Naive thymus-derived CD4-positive, alpha-beta T cell (primary cell): ENCODE results near the gene LTB4R. TPM values are rescaled to one million over a fixed set of nuclear protein-coding genes. Genes with fewer than 3 reads are reported as not detected.

ENCODE experiments used
- ATAC-seq: fragments of 150-1000 bp; cut with Tn5 transposase; 2 replicates; pipeline ENCODE4 v1.10.0; 2021; ENCODE audit warnings: mild to moderate bottlenecking, moderate library complexity
- CTCF ChIA-PET: fragments of 350-600 bp; sonication (Branson Sonifier 250); formaldehyde crosslinking; loops from one replicate; lab custom pipeline; 2021; ENCODE audit warnings: antibody characterized with exemption; lab: Charles Lee
- POLR2A ChIA-PET: fragments of 350-600 bp; sonication (Branson Sonifier 250); formaldehyde crosslinking; loops from one replicate; lab custom pipeline; 2021; ENCODE audit warnings: antibody characterized with exemption, inconsistent platforms; lab: Charles Lee
- DNase-seq, 9 donors: peaks; one replicate each; pipeline versions ENCODE4 v3.0.0 to v3.0.0-alpha.2; 2020 to 2022; ENCODE audit warnings: mixed read lengths in 1 of 9
- H3K27ac ChIP-seq: one replicate; pipeline ENCODE4 v1.7.0; 2013; ENCODE audit warnings: mild to moderate bottlenecking, low read depth, low read length, moderate library complexity
- H3K27me3 ChIP-seq, 2 donors: one replicate each; pipeline ENCODE4 v1.7.0; 2013; ENCODE audit warnings: low read length in 2 of 2, mild to moderate bottlenecking in 2 of 2, moderate library complexity in 2 of 2; ENCODE audit not compliant: control insufficient read depth in 2 of 2, insufficient read depth in 2 of 2
- H3K36me3 ChIP-seq, 3 experiments: 1 replicate in 2 of 3; 2 replicates in 1 of 3; pipeline ENCODE4 v1.7.0; 2013; ENCODE audit warnings: low read length in 3 of 3, mild to moderate bottlenecking in 3 of 3, moderate library complexity in 1 of 3; ENCODE audit not compliant: insufficient read depth in 3 of 3, control insufficient read depth in 2 of 3
- H3K4me1 ChIP-seq, 2 donors: one replicate each; pipeline ENCODE4 v1.7.0; 2013; ENCODE audit warnings: low read length in 2 of 2, mild to moderate bottlenecking in 2 of 2, moderate library complexity in 1 of 2; ENCODE audit not compliant: control insufficient read depth in 2 of 2, insufficient read depth in 2 of 2
- H3K4me3 ChIP-seq: 2 replicates; pipeline ENCODE4 v1.7.0; 2013; ENCODE audit warnings: mild to moderate bottlenecking, low read length
- H3K9me3 ChIP-seq, 3 experiments: 1 replicate in 2 of 3; 2 replicates in 1 of 3; pipeline ENCODE4 v1.7.0; 2013; ENCODE audit warnings: low read length in 3 of 3; ENCODE audit not compliant: control insufficient read depth in 2 of 3
- H3K27ac Mint-ChIP-seq, 9 donors: one replicate each; pipeline ENCODE4 v1.8.0; 2020 to 2022; ENCODE audit warnings: mixed read lengths in 9 of 9, mild to moderate bottlenecking in 8 of 9, moderate library complexity in 5 of 9, inconsistent platforms in 2 of 9
- H3K27me3 Mint-ChIP-seq, 5 donors: one replicate each; pipeline ENCODE4 v1.8.0; 2021 to 2022; ENCODE audit warnings: mixed read lengths in 5 of 5, mild to moderate bottlenecking in 1 of 5
- H3K36me3 Mint-ChIP-seq, 5 donors: one replicate each; pipeline ENCODE4 v1.8.0; 2020 to 2022; ENCODE audit warnings: mixed read lengths in 5 of 5, mild to moderate bottlenecking in 3 of 5, inconsistent platforms in 1 of 5
- H3K4me1 Mint-ChIP-seq, 7 donors: one replicate each; pipeline ENCODE4 v1.8.0; 2020 to 2022; ENCODE audit warnings: mixed read lengths in 7 of 7, mild to moderate bottlenecking in 3 of 7, inconsistent platforms in 1 of 7
- H3K4me3 Mint-ChIP-seq, 10 donors: one replicate each; pipeline ENCODE4 v1.8.0; 2020 to 2022; ENCODE audit warnings: mild to moderate bottlenecking in 10 of 10, mixed read lengths in 10 of 10, moderate library complexity in 6 of 10, inconsistent platforms in 2 of 10
- H3K9me3 Mint-ChIP-seq, 11 donors: one replicate each; pipeline ENCODE4 v1.8.0; 2020 to 2022; ENCODE audit warnings: mixed read lengths in 11 of 11, mild to moderate bottlenecking in 4 of 11, inconsistent platforms in 1 of 11, moderate library complexity in 1 of 11
- intact Hi-C, 2 donors: fragments of 100-400 bp; cut with micrococcal nuclease; formaldehyde crosslinking; loops; one replicate each; pipeline ENCODE4 v1.15.1; 2023
- polyA plus RNA-seq, 2 donors: library from polyadenylated mRNA; unstranded; fragments of 300-500 nt; fragmentation: Illumina TruSeq; gene quantifications; one replicate each; pipeline ENCODE4 v1.2.3, GENCODE V29; 2021
- total RNA-seq, 6 experiments: library from RNA in 5 of 6; stranded (reverse) in 5 of 6; gene quantifications; 1 replicate in 5 of 6; 2 replicates in 1 of 6; pipeline ENCODE4 v1.2.3 and lab custom pipeline; 2021 to 2026

The LTB4R gene, protein sequence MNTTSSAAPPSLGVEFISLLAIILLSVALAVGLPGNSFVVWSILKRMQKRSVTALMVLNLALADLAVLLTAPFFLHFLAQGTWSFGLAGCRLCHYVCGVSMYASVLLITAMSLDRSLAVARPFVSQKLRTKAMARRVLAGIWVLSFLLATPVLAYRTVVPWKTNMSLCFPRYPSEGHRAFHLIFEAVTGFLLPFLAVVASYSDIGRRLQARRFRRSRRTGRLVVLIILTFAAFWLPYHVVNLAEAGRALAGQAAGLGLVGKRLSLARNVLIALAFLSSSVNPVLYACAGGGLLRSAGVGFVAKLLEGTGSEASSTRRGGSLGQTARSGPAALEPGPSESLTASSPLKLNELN
- total RNA-seq: 10 to 100 TPM; 14.1 to 28.8 (median 26.3) TPM
- 1 to 10 TPM; 9.1 to 9.4 TPM for polyA plus RNA-seq
- total RNA-seq (lab: John Stamatoyannopoulos, UW): 32.0 reads per million, percentile 61 among the genes with 10 or more reads in this experiment

DNA sequence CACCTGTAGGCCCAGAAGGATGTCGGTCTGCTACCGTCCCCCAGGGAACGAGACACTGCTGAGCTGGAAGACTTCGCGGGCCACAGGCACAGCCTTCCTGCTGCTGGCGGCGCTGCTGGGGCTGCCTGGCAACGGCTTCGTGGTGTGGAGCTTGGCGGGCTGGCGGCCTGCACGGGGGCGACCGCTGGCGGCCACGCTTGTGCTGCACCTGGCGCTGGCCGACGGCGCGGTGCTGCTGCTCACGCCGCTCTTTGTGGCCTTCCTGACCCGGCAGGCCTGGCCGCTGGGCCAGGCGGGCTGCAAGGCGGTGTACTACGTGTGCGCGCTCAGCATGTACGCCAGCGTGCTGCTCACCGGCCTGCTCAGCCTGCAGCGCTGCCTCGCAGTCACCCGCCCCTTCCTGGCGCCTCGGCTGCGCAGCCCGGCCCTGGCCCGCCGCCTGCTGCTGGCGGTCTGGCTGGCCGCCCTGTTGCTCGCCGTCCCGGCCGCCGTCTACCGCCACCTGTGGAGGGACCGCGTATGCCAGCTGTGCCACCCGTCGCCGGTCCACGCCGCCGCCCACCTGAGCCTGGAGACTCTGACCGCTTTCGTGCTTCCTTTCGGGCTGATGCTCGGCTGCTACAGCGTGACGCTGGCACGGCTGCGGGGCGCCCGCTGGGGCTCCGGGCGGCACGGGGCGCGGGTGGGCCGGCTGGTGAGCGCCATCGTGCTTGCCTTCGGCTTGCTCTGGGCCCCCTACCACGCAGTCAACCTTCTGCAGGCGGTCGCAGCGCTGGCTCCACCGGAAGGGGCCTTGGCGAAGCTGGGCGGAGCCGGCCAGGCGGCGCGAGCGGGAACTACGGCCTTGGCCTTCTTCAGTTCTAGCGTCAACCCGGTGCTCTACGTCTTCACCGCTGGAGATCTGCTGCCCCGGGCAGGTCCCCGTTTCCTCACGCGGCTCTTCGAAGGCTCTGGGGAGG lies at the start of gene LTB4R:
TSS of gene LTB4R (plus strand) at position 857 of the 959 bp plus-strand sequence. CDS start 4,150 bp downstream, outside the sequence.
- H3K27me3 Mint-ChIP-seq: no peaks in the 10 kb centered on the region

GRCh38 chr14:24261969-24262327 lies 49.4 kb upstream of the LTB4R start:
- no peak overlapping the region for H3K27ac Mint-ChIP-seq
- ChIA-PET POLR2A (no interaction called here), CTCF (interaction anchor here (0.9 kb wide), 1 partner anchor 44 kb away, joined by 3 read pairs; no protein-coding TSS in a partner anchor)
- DNase-seq: no peak
- peaks cover 2 to 30% (median 12%) of the 10 kb centered on the region in 5 donors for H3K36me3 Mint-ChIP-seq
- no peak overlapping the region for H3K27ac ChIP-seq
- intact Hi-C loops: no loop called here
- H3K27me3 ChIP-seq: no peaks in the 10 kb centered on the region
- no peaks in the 10 kb centered on the region for H3K27me3 Mint-ChIP-seq
- H3K9me3 Mint-ChIP-seq: no peaks in the 10 kb centered on the region
- no peaks in the 10 kb centered on the region for H3K9me3 ChIP-seq
- no peak overlapping the region for H3K4me3 ChIP-seq
- no peaks in the 10 kb centered on the region for H3K4me1 ChIP-seq
- ATAC-seq: no peak
- H3K36me3 ChIP-seq: peaks cover 0 to 52% (median 0%) of the 10 kb centered on the region in 3 experiments
- H3K4me3 Mint-ChIP-seq: no peak overlapping the region
- peaks cover 0 to 3% (median 0%) of the 10 kb centered on the region in 7 donors for H3K4me1 Mint-ChIP-seq

More for the DNA sequence above, at the start of gene LTB4R:
- H3K4me1 Mint-ChIP-seq: peaks cover 58 to 79% (median 72%) of the 10 kb centered on the region in 7 donors
- ChIA-PET CTCF (interaction anchor here (0.6 to 5.8 kb wide), 9 partner anchors 12 to 120 kb away, joined by 3 to 47 read pairs (median 5); partner anchors contain the start of genes DHRS1, KHNYN, NOP9 and RABGGTA), POLR2A (interaction anchor here (0.8 to 8.8 kb wide), 17 partner anchors 11 to 196 kb away, joined by 3 to 79 read pairs (median 5); partner anchors contain the start of genes ADCY4, CBLN3, CHMP4A and DCAF11)
- Histone ChIP-seq H3K4me3 (peak within 1 kb of the TSS; percentile 50), H3K4me1 (peaks cover 60 to 65% of the 10 kb centered on the region in 2 donors), H3K27ac (peak within 1 kb of the TSS; percentile 76), H3K9me3 (no peaks in the 10 kb centered on the region), H3K27me3 (no peaks in the 10 kb centered on the region), H3K36me3 (peaks cover 5 to 19% (median 9%) of the 10 kb centered on the region in 3 experiments)
- H3K9me3 Mint-ChIP-seq: no peaks in the 10 kb centered on the region
- H3K27ac Mint-ChIP-seq: peak within 1 kb of the TSS; percentile 86 to 95 (median 89)
- H3K4me3 Mint-ChIP-seq: peak within 1 kb of the TSS; percentile 77 to 91 (median 85)
- DNase-seq: peak; percentile 61 to 79 (median 73)
- H3K36me3 Mint-ChIP-seq: peaks cover 4 to 34% (median 7%) of the 10 kb centered on the region in 5 donors
- peak; percentile 85 for ATAC-seq
- intact Hi-C loops: loop anchor here (1.0 to 5.0 kb wide), 5 partner anchors 21 to 120 kb away; partner anchors contain the start of genes RABGGTA (in 2 of the 2) and MDP1 (in 1 of the 2)

- H3K9me3 ChIP-seq: no peaks in the 10 kb centered on the region
- no peak within 1 kb of the TSS for H3K4me3 ChIP-seq
- intact Hi-C loops: no loop called here
- ChIA-PET POLR2A (interaction anchor here (0.6 to 1.5 kb wide), 2 partner anchors 20 to 32 kb away, joined by 3 to 4 read pairs; partner anchors contain the start of gene TINF2), CTCF (interaction anchor here (0.9 kb wide), 1 partner anchor 43 kb away, joined by 3 read pairs; no protein-coding TSS in a partner anchor)
- ATAC-seq (no peak), DNase-seq (no peak)
- H3K36me3 ChIP-seq: peaks cover 0 to 62% (median 0%) of the 10 kb centered on the region in 3 experiments
- Mint-ChIP-seq H3K9me3 (no peaks in the 10 kb centered on the region), H3K27me3 (no peaks in the 10 kb centered on the region), H3K4me1 (peaks cover 0 to 7% (median 0%) of the 10 kb centered on the region in 7 donors), H3K27ac (peak within 1 kb of the TSS in 3 of 9 donors; percentile 46 to 68 (median 56)), H3K36me3 (peaks cover 6 to 35% (median 15%) of the 10 kb centered on the region in 5 donors), H3K4me3 (no peak within 1 kb of the TSS)
- no peak within 1 kb of the TSS for H3K27ac ChIP-seq
- no peaks in the 10 kb centered on the region for H3K27me3 ChIP-seq
- H3K4me1 ChIP-seq: no peaks in the 10 kb centered on the region
Measured at GRCh38 chr14:24262821-24263733, 48.2 kb upstream of the LTB4R start, which contains the start of gene TGM1. Gene TGM1 (minus strand): TSS chr14:24263177. CDS start chr14:24262352, 825 bp downstream.

- Histone ChIP-seq H3K4me1 (no peaks in the 10 kb centered on the region), H3K9me3 (no peaks in the 10 kb centered on the region), H3K36me3 (peaks cover 0 to 64% (median 0%) of the 10 kb centered on the region in 3 experiments), H3K27me3 (no peaks in the 10 kb centered on the region), H3K4me3 (no peak overlapping the region), H3K27ac (no peak overlapping the region)
- ChIA-PET CTCF (no interaction called here), POLR2A (interaction anchor here (0.6 to 1.5 kb wide), 3 partner anchors 21 to 87 kb away, joined by 3 to 4 read pairs (median 3); partner anchors contain the start of genes GMPR2 and TINF2)
- H3K4me1 Mint-ChIP-seq: peaks cover 0 to 7% (median 0%) of the 10 kb centered on the region in 7 donors
- no peaks in the 10 kb centered on the region for H3K27me3 Mint-ChIP-seq
- H3K9me3 Mint-ChIP-seq: no peaks in the 10 kb centered on the region
- intact Hi-C loops: no loop called here
- H3K4me3 Mint-ChIP-seq: no peak overlapping the region
- DNase-seq (no peak), ATAC-seq (no peak)
- no peak overlapping the region for H3K27ac Mint-ChIP-seq
- peaks cover 6 to 35% (median 15%) of the 10 kb centered on the region in 5 donors for H3K36me3 Mint-ChIP-seq
Measured at GRCh38 chr14:24263848-24264247, 47.5 kb upstream of the LTB4R start.

GRCh38 chr14:24264298-24264697 lies 47.0 kb upstream of the LTB4R start:
- ChIA-PET CTCF (interaction anchor here (0.6 to 0.7 kb wide), 2 partner anchors 34 to 39 kb away, joined by 3 read pairs; no protein-coding TSS in a partner anchor), POLR2A (interaction anchor here (0.5 to 1.7 kb wide), 5 partner anchors 21 to 88 kb away, joined by 3 to 4 read pairs (median 3); partner anchors contain the start of genes DHRS1, GMPR2, NOP9 and TINF2)
- Histone ChIP-seq H3K9me3 (no peaks in the 10 kb centered on the region), H3K4me3 (no peak overlapping the region), H3K36me3 (peaks cover 0 to 64% (median 0%) of the 10 kb centered on the region in 3 experiments), H3K4me1 (no peaks in the 10 kb centered on the region), H3K27ac (no peak overlapping the region), H3K27me3 (no peaks in the 10 kb centered on the region)
- no peaks in the 10 kb centered on the region for H3K9me3 Mint-ChIP-seq
- ATAC-seq: no peak
- no peaks in the 10 kb centered on the region for H3K27me3 Mint-ChIP-seq
- peaks cover 6 to 37% (median 15%) of the 10 kb centered on the region in 5 donors for H3K36me3 Mint-ChIP-seq
- peaks cover 0 to 7% (median 0%) of the 10 kb centered on the region in 7 donors for H3K4me1 Mint-ChIP-seq
- intact Hi-C loops: no loop called here
- peak overlapping the region in 1 of 9 donors; percentile 41 for H3K27ac Mint-ChIP-seq
- DNase-seq: no peak
- no peak overlapping the region for H3K4me3 Mint-ChIP-seq
